Choroid plexus epithelial cell (primary cell): ENCODE data around the gene RBM18.

Experiments used
- DNase-seq: peaks from one replicate; pipeline ENCODE4 v3.0.0-alpha.2; 2010; ENCODE audit warnings: low read depth
- H3K4me3 ChIP-seq: 2 replicates; pipeline ENCODE4 v1.5.1; 2011; ENCODE audit warnings: low read depth, mild to moderate bottlenecking, control low read depth, low read length, moderate library complexity
- CTCF ChIP-seq: conservative IDR thresholded peaks from 2 replicates; pipeline ENCODE4 v1.5.1; 2011; ENCODE audit warnings: low read depth, mild to moderate bottlenecking, control low read depth, inconsistent platforms, low read length, moderate library complexity

The RBM18 gene

GRCh38 chr9:122205176-122205575, 59.5 kb downstream of the RBM18 start:
- no peak overlapping the region for H3K4me3 ChIP-seq
- DNase-seq: no peak
- no peak for TF ChIP-seq CTCF

GRCh38 chr9:122204491-122204890, 60.1 kb downstream of the RBM18 start:
- no peak for DNase-seq
- no peak for TF ChIP-seq CTCF
- no peak overlapping the region for H3K4me3 ChIP-seq

- TF ChIP-seq CTCF: no peak
- no peak for DNase-seq
- H3K4me3 ChIP-seq: no peak overlapping the region
Observed at GRCh38 chr9:122204055-122204454, 60.6 kb downstream of the RBM18 start.

- no peak overlapping the region for H3K4me3 ChIP-seq
- TF ChIP-seq CTCF: no peak
- no peak for DNase-seq
Observed at GRCh38 chr9:122202111-122202510, 62.5 kb downstream of the RBM18 start.

GRCh38 chr9:122201641-122202040, 63.0 kb downstream of the RBM18 start:
- no peak for TF ChIP-seq CTCF
- peak; percentile 78 for DNase-seq
- H3K4me3 ChIP-seq: no peak overlapping the region

- TF ChIP-seq CTCF: no peak
- DNase-seq: peak; percentile 63
Observed at GRCh38 chr9:122200960-122201595, 63.6 kb downstream of the RBM18 start.

GRCh38 chr9:122197882-122198281, 66.8 kb downstream of the RBM18 start:
- no peak for TF ChIP-seq CTCF
- H3K4me3 ChIP-seq: no peak overlapping the region
- DNase-seq: no peak

More at GRCh38 chr9:122200960-122201595, 63.6 kb downstream of the RBM18 start:
- no peak overlapping the region for H3K4me3 ChIP-seq
